Osteoblast (primary cell): ENCODE data around the gene IL3. TPM values are rescaled to one million over a fixed set of nuclear protein-coding genes. Genes with fewer than 3 reads are reported as not detected.
A peak's percentile ranks its signal among the peaks of the same experiment; 100 is the strongest.

Experiments
- DNase-seq: peaks from one replicate; pipeline ENCODE4 v3.0.0; 2011; ENCODE audit warnings: low spot score, mixed read lengths; ENCODE audit not compliant: insufficient read length; ENCODE audit errors: missing footprints
- H2AFZ ChIP-seq: 2 replicates; pipeline ENCODE4 v1.6.0; 2011; ENCODE audit warnings: mild to moderate bottlenecking, low read length
- H3K27ac ChIP-seq: 2 replicates; pipeline ENCODE4 v1.5.1; 2011; ENCODE audit warnings: mild to moderate bottlenecking, low read depth, low read length, moderate library complexity
- H3K27me3 ChIP-seq: 2 replicates; pipeline ENCODE4 v1.6.0; 2012; ENCODE audit warnings: mild to moderate bottlenecking, control low read depth, inconsistent platforms, low read length, moderate library complexity; ENCODE audit not compliant: insufficient read depth
- H3K36me3 ChIP-seq: 2 replicates; pipeline ENCODE4 v1.5.1; 2011; ENCODE audit warnings: mild to moderate bottlenecking, low read length, control low read depth, moderate library complexity; ENCODE audit not compliant: insufficient read depth
- H3K4me1 ChIP-seq: 2 replicates; pipeline ENCODE4 v1.5.1; 2011; ENCODE audit warnings: mild to moderate bottlenecking, low read length, control low read depth, moderate library complexity; ENCODE audit not compliant: insufficient read depth
- H3K4me2 ChIP-seq: 2 replicates; pipeline ENCODE4 v1.6.0; 2011; ENCODE audit warnings: mild to moderate bottlenecking, low read length; ENCODE audit not compliant: insufficient read depth
- H3K4me3 ChIP-seq: fragments of 200-600 bp; sonication (generic); 3 replicates; pipeline ENCODE4 v1.5.1; 2012; ENCODE audit warnings: mild to moderate bottlenecking, low read length, inconsistent platforms; ENCODE audit not compliant: insufficient read depth
- H3K79me2 ChIP-seq: 2 replicates; pipeline ENCODE4 v1.6.0; 2012; ENCODE audit warnings: mild to moderate bottlenecking, low read length, control low read depth, inconsistent platforms; ENCODE audit not compliant: insufficient read depth
- H3K9me3 ChIP-seq: 2 replicates; pipeline ENCODE4 v1.5.1; 2011; ENCODE audit warnings: low read depth, low read length, control low read depth
- H4K20me1 ChIP-seq: 2 replicates; pipeline ENCODE4 v1.6.0; 2012; ENCODE audit warnings: mild to moderate bottlenecking, low read length, control low read depth; ENCODE audit not compliant: insufficient read depth
- CTCF ChIP-seq: IDR thresholded peaks from 2 replicates; pipeline ENCODE4 v1.5.1; 2011; ENCODE audit warnings: mild to moderate bottlenecking, low read depth, low read length, moderate library complexity; ENCODE audit errors: extremely low read depth
- total RNA-seq: library from RNA; depleted of rRNA; stranded (reverse); fragments of >200 nt; gene quantifications from 2 replicates; pipeline ENCODE4 v1.2.3, GENCODE V29; 2012

Gene IL3
- total RNA-seq, 1 donor: not detected

GRCh38 chr5:132054697-132055440 lies 5.6 kb upstream of the IL3 start:
- no peak overlapping the region for H2AFZ ChIP-seq
- H4K20me1 ChIP-seq: no peaks in the 10 kb centered on the region
- no peaks in the 10 kb centered on the region for H3K4me1 ChIP-seq
- no peaks in the 10 kb centered on the region for H3K79me2 ChIP-seq
- H3K4me2 ChIP-seq: no peak overlapping the region
- H3K27me3 ChIP-seq: peaks cover 15% of the 10 kb centered on the region
- TF ChIP-seq CTCF: no peak
- no peak overlapping the region for H3K4me3 ChIP-seq
- no peak overlapping the region for H3K27ac ChIP-seq
- no peaks in the 10 kb centered on the region for H3K36me3 ChIP-seq
- H3K9me3 ChIP-seq: no peaks in the 10 kb centered on the region
- peak; percentile 62 for DNase-seq

GRCh38 chr5:132055441-132055807 lies 5.0 kb upstream of the IL3 start:
- Histone ChIP-seq H4K20me1 (no peaks in the 10 kb centered on the region), H3K27me3 (peaks cover 10% of the 10 kb centered on the region), H3K27ac (no peak overlapping the region), H3K9me3 (no peaks in the 10 kb centered on the region), H3K36me3 (no peaks in the 10 kb centered on the region), H3K79me2 (no peaks in the 10 kb centered on the region), H2AFZ (no peak overlapping the region), H3K4me2 (no peak overlapping the region), H3K4me1 (no peaks in the 10 kb centered on the region), H3K4me3 (no peak overlapping the region)
- peak; percentile 10 for DNase-seq
- TF ChIP-seq CTCF: no peak

- H3K4me3 ChIP-seq: no peak overlapping the region
- H3K27ac ChIP-seq: no peak overlapping the region
- no peaks in the 10 kb centered on the region for H3K4me1 ChIP-seq
- peaks cover 9% of the 10 kb centered on the region for H3K27me3 ChIP-seq
- no peaks in the 10 kb centered on the region for H4K20me1 ChIP-seq
- no peak for TF ChIP-seq CTCF
- H2AFZ ChIP-seq: no peak overlapping the region
- no peaks in the 10 kb centered on the region for H3K79me2 ChIP-seq
- H3K4me2 ChIP-seq: no peak overlapping the region
- H3K9me3 ChIP-seq: no peaks in the 10 kb centered on the region
- DNase-seq: peak; percentile 19
- H3K36me3 ChIP-seq: no peaks in the 10 kb centered on the region
Measured at GRCh38 chr5:132055808-132056609, 4.4 kb upstream of the IL3 start.
